Limb (tissue), 2 donors: ENCODE measurements around the gene MEGF6.

Experiments used
- DNase-seq, 2 donors: peaks; one replicate each; pipeline ENCODE4 v3.0.0-alpha.2; 2016; ENCODE audit errors: extremely low spot score in 2 of 2

The MEGF6 gene

DNA sequence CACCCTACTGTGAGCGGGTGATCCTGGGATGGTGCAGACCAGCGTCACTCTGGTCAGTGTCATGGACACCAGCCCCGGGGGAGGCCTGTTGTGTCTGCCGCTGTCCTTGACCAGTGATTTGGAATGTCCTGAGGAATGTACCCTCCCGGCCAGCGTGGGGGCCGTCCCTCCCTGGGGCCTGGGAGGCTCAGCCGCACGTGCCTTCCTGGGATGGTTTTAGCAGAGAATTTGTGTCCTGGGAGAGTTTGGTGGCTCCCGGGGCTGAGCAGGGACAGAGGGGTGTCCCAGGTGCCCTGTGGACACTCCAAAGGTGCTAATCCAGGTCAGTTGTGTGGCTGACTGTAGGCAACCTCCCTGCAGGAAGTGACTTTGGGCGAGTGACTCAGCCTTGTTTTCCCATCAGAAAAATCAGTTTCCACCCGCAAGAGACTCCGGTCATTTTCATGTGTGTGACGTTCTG is 150.6 kb downstream of the MEGF6 start:
- no peak for DNase-seq

DNA sequence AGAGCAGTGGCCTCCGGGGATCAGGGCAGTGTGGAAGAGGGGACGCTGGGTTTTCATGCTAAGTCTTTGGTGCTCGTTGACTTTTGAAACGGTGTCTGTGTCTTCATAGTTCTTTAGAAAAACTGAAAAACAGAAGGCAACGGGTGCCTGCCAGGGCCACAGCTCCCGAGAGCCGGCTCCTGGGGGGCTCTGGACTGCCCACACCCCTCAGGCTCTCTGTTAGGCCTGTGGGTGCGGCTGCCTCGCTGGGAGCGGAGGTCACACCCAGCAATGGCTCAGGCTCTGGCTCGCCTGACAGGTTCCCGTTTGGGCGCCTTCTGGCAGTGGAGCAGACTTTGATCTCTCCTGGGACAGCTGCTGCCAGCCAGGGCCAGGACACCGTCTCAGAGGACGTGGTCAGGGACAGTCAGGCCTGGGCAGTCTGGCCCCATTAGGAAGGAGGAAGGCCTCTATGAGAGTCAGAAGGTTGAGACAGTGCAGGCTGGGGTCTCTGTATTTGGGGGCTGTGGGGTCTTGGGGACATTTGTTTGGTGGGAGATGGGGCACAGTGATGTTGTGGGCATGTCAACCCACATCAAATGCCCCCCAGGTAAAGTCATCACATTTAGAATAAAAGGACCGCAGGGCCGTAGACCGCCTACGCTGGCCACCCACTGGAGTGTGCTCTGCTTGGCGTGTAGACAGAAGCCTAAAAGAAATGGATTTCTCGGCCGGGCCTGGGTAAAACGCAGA is 151.2 kb downstream of the MEGF6 start:
- DNase-seq: no peak

DNA sequence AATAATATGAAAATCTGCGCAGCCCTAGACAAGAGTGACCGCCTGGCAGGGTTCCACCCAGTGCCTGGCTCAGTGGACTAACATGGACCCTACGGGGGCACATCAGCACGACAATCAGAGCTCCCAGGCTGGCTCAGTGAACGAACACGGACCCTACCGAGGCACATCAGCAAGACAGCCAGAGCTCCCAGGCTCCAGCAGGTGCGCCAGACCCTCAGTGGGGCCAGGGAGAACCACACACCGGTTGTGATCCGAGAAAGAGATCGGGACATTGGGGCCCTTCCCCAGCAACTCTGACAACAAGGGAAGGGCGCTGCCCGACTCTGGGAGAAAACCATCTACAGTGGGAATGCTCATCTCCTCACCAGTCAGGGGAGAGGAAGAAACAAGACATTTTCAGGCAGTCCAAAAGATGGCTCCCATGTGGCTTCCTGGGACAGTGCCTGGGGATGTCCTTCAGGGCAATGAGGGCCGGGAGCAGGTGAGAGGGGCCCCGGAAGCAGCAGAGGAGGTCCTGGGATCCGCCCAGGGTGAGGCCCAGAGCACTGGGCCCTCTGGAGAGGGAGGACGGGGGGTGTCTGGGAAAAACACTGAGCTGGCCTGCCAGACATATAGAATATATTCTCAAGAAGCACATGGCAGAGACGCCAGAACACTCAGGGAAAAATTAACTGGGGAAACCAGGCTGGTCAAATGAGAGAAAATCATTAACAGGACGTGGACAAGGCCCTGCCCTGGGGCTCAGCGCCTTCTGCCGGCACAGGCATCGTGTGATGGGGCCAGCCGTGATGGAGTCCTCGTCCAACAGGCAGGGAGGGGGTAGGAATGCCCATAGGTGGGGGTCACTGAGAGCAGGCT is 152.0 kb downstream of the MEGF6 start:
- no peak for DNase-seq

DNA sequence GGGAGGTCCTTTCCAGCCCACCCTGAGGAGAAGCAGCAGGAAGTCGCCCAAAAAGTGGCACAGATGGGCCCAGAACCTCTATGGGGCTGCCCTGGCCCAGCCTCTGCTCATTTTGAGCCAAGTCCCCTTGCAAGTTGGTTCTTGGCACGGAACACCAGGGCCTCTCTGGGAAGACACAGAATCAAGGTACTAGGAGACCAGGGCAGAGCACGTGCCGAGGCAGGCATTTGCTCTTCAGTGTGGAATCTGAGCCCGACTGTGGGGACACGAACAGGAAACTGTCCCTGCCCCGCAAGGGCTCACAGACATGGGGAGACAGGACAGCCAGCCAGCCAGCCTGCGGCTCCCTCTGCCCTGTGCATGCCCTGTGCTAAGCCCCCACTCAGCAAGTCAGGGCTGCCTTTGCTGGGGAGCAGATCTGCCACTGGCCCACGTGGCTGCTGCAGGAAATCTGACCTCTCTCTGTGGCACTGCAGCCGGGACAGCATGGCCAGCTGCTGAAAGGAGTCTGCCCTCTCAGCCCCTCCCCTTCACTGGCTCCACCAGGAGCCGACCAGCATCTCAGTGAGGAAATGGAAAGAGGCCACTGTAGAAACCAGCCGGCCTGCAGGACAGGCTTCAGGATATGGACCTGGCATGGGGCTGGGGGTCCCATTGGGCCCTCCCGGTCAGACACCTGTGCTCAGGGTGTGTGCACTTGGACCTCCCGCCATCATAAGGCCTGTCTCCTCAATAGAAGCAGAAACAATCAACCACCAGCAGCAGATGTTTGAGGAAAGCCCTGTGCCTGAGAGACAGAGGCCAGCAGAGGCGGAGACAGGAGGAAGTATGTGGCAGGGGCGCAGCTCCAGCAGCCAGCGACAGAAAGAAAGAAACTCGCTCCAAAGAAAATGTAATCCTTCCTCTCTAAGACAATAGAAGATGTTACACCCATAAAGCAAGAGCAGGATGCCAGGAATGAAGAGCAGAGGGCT is 153.1 kb downstream of the MEGF6 start:
- peak in 1 of 2 donors; percentile 22 for DNase-seq

DNA sequence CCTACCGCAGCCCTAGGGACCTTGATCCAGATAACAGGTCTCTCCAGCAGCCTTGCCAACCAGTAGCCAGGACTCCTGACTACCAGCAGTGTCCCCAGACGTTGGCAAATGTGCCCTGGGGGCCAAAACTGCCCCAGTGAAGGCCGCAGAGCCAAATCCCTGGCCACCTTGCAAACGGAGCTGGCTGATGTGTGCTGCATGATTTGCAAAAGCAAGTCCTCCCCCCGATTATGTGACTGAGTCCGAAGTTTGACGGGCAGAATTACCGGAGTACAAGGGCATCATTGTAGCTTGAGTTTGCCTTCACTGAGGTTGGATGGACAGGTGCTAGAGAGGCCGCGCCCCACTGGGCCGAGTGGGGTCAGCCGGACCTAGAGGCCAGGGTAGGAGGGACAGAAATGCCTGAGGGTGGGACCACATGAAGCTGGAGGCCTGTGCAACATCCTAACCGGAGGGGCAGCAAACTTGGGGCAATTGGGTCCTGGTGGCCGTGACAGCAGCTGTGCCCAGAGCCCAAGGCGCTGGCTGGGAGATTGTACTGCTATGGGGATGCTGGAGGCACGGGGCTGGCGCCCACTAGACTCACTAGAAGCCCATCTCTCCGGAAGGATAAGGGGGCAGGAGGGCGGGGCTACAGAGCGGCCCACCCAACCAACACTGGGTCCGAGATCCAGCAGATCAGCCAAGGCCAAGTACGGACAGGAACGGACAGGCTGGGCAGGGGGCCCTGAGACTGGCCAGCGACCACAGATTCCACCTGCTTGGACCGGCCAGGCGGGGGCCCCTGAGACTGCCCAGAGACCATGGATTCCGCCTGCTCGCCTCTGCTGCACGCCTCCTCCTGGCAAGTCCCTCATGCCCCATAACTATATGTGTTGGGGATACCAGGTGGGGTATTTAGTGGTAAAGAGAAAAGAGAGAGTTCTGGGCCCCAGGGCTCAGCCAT is 154.1 kb downstream of the MEGF6 start:
- no peak for DNase-seq

DNA sequence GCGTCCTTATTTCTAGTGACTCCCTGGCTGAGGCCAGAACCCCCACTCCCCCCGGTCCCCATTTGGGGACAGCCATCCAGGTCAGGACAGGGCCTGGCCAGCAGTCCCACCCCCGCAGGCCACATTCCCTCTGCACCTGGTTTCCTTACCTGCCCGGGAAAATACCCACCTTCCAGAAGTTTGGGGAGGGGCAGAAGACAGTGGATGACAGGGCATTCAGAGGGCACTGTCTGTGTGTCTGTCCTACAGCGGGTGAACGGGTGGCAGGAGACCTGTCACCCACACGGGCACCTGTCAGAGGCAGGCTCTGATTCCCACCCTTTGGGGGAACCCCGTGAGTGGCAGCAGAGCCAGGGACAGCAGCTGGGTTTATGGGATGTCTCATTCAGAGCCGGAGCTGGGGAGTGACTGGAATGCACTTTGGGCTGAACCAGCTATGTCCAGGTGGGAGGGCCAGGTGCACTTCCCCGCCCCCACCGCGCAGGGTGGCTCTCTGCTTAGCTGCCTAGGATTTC is 154.8 kb downstream of the MEGF6 start:
- no peak for DNase-seq

DNA sequence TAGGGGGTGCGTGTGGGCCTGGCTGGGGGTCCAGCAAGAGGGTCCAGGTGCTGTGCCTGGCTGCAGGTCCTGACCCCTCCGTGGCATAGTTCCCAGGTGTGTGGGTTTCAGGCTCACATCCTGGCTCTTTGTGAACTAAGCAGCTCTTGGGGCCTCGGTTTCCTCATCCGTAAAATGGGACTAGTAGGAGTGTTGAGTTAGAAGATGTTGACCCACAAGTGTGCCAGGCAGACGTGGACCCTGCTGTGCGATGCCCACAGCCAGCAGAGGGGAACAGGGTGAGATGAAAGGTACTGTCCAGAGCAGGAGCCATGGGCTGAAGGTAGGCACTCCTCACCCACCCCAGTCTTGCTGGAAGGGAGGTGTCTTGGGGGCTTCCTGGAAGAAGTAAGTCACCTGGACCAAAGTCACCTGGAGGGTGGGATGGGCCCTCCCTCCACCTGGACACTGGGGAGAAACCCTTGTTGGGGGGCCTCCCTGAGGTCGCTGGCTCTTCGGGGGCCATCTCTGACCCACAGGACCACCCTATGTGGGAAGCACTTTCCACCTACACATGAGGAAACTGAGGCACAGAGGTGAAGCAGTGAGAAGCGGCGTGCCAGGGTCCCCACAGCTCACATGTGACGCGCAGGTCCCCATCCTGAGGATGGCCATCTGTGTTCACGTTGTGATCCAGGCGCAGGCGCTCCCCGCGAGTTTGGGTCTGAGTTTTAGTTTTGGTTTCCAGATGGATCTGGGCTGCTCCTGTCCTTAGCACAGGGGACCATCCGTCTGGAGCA is 155.4 kb downstream of the MEGF6 start:
- DNase-seq: no peak

DNA sequence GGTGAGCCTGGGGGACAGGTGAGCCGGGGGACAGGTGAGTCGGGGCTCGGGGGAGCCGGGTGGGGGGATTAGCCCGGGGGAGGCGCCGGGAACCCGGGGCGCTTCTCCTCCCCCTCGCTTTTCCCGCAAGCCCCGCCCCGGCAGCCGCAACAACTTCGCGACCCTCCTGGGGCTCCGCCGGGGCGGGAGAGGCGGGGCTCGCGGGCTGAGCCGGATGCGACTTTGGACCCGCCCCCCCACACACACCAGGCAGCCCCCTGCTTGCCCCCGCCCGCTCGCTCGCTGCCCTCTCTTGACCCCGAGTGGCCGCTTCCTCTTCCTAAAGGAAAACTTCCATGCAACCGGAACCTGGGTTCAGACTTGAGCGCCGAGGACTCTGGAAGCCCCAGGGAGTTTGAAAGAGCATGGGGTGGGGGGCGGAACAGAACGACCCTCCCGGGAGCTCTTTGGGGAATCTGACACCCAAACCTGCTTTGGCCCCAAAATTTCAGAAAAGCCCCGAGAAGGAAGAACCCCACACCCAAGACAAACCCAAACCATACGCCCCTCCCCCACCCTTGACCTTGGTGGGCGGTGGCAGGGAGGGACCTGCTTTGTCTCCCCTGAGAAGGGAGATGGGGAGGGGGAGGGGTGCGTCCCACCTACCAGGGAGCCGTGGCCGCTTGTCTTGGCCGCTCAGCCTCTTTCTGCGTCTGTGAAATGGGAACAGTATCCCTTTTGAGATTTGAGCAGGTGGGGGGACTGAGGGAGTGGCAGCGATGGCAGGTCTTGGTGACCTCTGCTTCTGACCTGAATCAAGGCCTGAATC is 156.3 kb downstream of the MEGF6 start:
- DNase-seq: peak in 1 of 2 donors; percentile 68

DNA sequence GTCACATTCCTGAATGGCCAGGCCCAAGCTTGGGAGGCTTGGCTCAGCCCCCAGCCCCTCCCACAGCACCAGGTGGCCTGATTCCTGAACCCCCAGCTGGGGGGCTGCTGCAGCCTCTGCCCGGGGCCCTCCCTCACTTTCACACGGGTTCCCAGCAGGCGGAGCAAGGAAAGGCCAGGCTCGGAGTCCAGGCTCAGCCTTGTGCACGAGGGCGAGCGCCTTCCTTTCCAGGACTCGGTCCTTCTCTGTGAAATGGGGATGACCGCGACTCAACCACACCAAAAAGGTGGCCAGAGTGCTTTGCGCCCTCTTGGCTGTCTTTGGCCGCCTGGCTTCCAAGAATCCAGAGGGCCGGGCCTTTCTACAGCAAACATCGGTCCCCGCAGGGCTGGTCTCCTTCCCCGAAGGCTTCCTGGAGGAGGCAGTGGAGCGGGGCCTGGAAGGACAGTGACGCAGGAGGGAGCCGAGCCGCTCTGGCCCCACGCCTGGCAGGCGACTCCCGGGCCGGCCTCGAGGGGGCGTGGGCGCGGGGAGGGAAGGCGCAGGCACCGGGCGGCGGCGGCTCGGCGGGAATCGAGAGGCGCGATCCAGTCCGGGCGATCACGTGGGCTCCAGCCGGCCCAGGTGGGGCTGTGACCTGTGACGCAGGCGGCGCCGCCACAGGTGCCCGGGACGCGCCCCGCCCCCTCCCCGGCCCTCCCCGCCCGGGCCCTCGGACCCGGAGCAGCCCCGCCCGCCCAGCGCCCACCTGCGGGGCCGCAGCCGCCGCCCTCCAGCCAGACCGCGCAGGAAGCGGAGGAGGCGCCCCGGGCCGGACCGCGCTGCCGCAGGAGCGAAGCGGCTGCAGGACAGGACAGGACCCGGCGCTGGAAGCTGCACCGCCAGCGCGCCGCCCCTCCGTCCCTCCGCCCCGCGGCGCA is 157.2 kb downstream of the MEGF6 start, which contains the start of gene ARHGEF16:
ARHGEF16 (plus strand) TSS at position 775 of the 920 bp plus-strand sequence. CDS start 8,420 bp downstream, outside the sequence.
- DNase-seq: peak in 1 of 2 donors; percentile 72

DNA sequence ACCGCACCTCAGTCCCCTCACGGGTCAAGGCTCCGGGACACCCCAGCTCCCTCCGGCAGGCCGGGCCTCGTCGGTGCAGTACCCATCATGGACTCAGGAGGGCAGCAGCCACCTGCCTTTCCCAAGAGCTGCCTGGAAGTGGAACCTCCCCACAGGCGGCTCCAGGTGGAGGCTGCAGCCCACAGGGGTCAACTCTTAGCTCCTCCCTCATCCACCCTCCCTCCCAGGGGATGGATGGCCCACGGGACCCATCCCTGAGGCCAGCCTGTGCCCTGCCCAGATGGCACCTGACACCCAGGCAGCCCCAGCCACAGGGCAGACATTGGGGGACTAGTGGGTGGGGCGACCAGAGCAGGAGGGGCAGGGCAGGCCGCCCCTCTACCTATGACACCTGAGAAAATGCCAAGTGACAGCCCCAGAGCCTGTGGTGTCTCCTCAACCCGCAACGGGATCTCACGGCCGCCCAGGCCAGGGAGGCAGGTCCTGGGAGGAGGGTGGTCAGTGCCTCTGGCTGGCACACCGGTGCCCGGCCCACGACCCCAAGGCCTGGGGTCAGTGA is 158.0 kb downstream of the MEGF6 start:
- peak; percentile 61 to 89 for DNase-seq

DNA sequence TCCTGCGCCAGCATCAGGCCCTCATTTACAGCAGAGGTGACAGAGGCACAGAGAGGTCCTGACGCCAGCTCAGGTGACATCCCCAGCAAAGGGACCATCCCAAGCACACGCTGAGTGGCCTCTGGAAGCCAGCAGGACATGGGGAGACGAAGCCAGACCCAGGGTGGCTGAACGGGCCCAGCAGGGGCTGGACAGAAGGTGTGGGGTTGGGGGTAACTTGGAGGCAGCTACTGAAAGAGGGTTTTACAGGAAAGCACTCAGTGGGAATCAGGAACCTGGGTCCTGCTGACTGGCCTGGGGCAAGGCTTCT is 158.5 kb downstream of the MEGF6 start:
- no peak for DNase-seq

DNA sequence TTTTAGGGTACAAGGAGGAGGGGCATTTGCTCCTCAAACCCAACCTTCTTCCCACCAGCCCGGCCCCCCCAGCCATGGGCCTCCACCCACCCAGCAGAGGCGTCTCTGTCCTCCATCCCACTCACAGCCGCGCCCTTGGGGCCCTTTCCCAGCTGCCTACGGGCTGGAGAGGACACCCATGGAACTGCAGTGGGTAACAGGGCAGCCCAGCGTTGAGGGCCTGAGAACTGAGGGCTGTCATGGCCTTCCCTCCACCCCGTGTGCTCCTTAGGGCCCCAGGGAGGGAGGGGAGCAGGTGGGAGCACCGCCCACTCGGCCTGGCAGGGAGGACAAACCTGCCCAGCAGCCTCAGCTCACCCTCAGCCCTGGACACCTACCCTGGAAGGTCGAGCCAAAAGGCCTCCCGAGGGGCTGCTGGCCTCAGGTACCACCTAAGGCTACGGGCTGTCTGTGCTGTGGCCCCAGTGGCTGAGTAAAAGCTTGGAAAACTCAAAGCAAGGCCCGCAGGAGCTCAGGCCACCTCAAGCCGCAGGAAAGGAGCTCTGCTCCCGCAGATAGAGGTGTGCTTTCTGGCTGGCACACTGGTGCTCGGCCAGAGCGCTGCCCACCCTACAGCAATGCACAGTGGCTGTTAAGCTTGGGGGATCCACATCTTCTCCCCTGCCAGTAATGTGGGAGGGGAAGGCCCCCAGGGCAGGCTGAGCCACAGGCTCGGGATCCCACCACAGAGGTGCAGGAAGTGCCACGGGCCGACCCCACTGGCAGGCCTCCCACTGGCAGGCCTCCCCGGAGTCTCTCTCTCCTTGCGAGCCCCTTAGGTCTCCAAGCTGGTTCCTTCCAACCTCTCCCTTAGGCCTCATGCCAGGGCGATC is 159.1 kb downstream of the MEGF6 start:
- DNase-seq: no peak

DNA sequence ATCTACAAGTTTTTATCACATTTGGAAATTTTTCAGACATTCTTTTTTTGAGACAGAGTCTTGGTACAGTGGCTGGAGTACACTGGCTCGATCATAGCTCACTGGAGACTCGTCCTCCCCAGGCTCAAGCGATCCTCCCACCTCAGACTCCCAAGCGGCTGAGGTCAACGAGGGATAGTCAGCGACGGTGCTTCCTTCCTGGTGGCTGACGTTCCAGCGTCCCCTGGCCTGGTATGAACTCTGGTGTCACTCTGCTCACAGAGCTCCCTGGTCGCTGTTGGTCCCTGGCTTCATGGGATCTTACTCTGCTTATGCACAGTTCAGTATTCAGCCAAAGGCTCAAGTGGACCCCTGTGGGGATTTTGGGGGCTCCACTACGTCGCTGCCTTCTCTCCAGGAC is 160.3 kb downstream of the MEGF6 start:
- no peak for DNase-seq

DNA sequence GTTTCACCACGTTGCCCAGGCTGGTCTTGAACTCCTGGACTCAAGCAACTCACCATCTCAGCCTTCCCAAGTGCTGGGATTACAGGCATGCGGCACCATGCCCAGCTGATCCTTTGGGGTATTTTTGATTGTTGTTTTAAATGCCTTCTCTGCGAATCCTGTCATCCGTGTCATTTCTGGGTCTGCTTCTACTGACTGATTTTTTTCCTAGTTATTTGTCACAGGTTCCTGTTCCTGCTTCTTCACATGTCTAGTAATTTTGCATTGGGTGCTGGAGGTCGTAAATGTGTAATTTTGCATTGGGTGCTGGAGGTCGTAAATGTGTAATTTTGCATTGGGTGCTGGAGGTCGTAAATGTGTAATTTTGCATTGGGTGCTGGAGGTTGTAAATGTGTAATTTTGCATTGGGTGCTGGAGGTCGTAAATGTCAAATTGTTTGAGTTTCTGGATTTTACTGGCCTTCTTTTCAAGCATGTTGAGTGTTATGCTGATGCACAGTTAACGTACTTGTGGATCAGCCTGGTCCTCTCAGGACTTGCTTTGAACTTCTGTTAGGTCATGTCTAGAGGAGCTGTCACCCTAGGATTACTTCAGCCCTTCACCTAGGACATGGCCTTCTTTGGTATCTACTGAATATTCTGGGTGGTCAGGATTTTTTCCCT is 161.0 kb downstream of the MEGF6 start:
- no peak for DNase-seq

DNA sequence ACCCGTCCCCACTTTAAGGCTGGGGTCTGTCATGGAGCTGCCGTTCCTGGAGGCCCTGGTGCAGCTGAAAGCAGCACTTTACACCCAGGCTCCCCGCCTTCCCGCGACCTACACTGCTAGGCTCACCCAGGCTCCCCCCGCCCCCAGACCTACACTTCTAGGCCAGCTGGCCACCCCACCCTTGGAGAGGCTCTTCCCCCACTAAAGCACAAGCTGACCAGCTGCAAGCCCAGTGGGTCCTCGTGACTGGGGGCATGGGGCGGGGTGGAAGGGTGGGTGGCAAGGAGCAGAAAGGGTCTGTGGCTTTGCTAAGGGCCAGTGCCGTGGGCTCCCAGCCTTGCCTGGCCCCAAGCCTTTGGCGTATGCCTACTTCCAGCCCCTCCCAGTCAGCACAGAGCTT is 166.6 kb downstream of the MEGF6 start:
- DNase-seq: no peak

DNA sequence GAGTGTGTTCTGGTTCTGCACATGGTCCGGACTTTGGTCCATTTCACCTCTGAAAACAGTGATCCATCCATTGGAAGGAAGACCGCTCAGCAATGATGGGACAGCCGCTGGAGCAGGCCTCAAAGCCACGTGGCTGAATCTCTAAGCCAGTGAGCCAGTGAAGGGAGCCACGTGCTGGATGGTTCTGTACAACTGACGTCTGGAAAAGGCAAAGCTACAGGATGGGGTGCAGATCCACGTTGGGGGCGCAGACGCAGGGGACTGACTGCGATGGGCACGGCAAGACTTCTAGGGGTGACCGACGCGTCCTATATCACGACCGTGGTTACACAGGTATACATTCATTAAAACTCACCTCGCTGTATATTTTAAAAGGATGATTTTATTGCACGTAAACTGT is 167.0 kb downstream of the MEGF6 start:
- no peak for DNase-seq
